Measurements from ENCODE around the gene PROM2.

DNA sequence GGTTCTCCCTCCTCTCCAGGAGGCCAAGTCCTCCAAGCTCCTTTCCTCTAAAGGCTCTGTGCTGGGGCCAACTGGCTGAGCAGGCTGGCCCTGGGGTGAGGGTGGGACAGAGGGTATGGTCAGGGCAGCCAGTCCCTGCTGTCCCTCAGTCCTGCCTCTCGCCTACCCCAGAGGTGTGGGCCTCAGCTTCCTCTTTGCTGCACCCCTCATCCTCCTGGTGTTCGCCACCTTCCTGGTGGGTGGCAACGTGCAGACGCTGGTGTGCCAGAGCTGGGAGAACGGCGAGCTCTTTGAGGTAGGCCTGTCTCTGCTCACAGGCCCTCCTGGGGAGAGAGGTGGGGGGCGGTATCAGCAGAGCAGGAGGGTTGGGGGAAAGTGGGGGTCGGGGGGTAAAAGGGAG is 6.8 kb downstream of the PROM2 start:
- TF ChIP-seq POLR2A (IDR thresholded peaks at IDR 0.05): no peak
- TF ChIP-seq, protein P1, sequence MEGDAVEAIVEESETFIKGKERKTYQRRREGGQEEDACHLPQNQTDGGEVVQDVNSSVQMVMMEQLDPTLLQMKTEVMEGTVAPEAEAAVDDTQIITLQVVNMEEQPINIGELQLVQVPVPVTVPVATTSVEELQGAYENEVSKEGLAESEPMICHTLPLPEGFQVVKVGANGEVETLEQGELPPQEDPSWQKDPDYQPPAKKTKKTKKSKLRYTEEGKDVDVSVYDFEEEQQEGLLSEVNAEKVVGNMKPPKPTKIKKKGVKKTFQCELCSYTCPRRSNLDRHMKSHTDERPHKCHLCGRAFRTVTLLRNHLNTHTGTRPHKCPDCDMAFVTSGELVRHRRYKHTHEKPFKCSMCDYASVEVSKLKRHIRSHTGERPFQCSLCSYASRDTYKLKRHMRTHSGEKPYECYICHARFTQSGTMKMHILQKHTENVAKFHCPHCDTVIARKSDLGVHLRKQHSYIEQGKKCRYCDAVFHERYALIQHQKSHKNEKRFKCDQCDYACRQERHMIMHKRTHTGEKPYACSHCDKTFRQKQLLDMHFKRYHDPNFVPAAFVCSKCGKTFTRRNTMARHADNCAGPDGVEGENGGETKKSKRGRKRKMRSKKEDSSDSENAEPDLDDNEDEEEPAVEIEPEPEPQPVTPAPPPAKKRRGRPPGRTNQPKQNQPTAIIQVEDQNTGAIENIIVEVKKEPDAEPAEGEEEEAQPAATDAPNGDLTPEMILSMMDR (IDR thresholded peaks at IDR 0.05): no peak
